GM12891 (cell line): ENCODE results near the gene WNT8B.

Experiments used
- POLR2A ChIP-seq: IDR thresholded peaks from 2 replicates; pipeline ENCODE4 v1.6.1; 2011; ENCODE audit warnings: low read depth, low read length, control low read depth
- POLR2AphosphoS5 ChIP-seq: IDR thresholded peaks from 2 replicates; pipeline ENCODE4 v1.6.1; 2011; ENCODE audit warnings: low read depth, low read length, control low read depth
- SPI1 ChIP-seq: IDR thresholded peaks from 2 replicates; pipeline ENCODE4 v1.6.1; 2011; ENCODE audit warnings: low read depth, low read length, control low read depth
- TAF1 ChIP-seq: IDR thresholded peaks from 2 replicates; pipeline ENCODE4 v1.6.1; 2011; ENCODE audit warnings: low read depth, low read length, control low read depth

- no peak for TF ChIP-seq POLR2A
- TF ChIP-seq POLR2AphosphoS5: no peak
- TF ChIP-seq TAF1: no peak
- TF ChIP-seq SPI1: no peak
Observed at GRCh38 chr10:100508266-100508665, 45.5 kb downstream of the WNT8B start.
